Measurements from ENCODE around the gene CLDN11.
A peak's percentile ranks its signal among the peaks of the same experiment; 100 is the strongest.

Gene CLDN11

DNA sequence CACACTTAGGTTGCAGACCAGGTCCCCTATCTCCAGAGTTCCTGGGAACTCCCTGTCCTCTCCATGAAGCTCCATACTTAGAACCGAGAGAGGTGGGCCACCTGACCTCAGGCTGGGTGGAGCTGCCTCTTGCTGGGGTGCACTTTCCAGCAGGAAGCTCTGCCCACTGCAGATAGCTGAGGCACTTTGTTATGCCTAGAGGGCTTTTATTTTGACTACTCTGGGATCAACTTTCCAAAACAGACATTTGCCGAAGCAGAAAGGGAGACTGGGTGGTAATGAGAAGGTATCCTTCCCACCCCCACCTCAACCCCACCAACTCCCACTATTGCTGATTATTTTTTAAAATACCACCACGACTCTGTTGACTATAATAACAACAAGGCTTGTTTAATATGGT is 54.7 kb downstream of the CLDN11 start:
- Histone ChIP-seq H3K36me3 (ENCODE audit: control insufficient read depth in 2 of 2, insufficient read depth in 1 of 2, low read length in 2 of 2) (no peaks in the 10 kb centered on the region), H3K9me3 (ENCODE audit: control insufficient read depth, insufficient read depth, low read depth, low read length) (no peaks in the 10 kb centered on the region), H3K4me3 (ENCODE audit: low read depth, low read length) (no peak overlapping the region), H3K4me1 (ENCODE audit: control insufficient read depth, insufficient read depth, low read length) (peaks cover 16% of the 10 kb centered on the region), H3K27ac (ENCODE audit: extremely low read depth, low read depth, low read length) (no peak overlapping the region)
- ChIA-PET CTCF (no interaction called here), POLR2A (interaction anchor here (0.6 kb wide), 1 partner anchor 8 kb away, joined by 5 read pairs; no protein-coding TSS in a partner anchor)
- TF ChIP-seq, protein P1, sequence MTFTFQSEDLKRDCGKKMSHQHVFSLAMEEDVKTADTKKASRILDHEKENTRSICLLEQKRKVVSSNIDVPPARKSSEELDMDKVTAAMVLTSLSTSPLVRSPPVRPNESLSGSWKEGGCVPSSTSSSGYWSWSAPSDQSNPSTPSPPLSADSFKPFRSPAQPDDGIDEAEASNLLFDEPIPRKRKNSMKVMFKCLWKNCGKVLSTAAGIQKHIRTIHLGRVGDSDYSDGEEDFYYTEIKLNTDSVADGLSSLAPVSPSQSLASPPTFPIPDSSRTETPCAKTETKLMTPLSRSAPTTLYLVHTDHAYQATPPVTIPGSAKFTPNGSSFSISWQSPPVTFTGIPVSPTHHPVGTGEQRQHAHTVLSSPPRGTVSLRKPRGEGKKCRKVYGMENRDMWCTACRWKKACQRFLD (tag by site-specific recombination; IDR thresholded peaks at IDR 0.05): no peak
- TF ChIP-seq, protein P2, sequence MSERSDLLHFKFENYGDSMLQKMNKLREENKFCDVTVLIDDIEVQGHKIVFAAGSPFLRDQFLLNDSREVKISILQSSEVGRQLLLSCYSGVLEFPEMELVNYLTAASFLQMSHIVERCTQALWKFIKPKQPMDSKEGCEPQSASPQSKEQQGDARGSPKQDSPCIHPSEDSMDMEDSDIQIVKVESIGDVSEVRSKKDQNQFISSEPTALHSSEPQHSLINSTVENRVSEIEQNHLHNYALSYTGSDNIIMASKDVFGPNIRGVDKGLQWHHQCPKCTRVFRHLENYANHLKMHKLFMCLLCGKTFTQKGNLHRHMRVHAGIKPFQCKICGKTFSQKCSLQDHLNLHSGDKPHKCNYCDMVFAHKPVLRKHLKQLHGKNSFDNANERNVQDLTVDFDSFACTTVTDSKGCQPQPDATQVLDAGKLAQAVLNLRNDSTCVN (tag by site-specific recombination; optimal IDR thresholded peaks at IDR 0.05): no peak
- TF ChIP-seq ZNF785 (tag by site-specific recombination; IDR thresholded peaks at IDR 0.05): no peak
- TF ChIP-seq ZNF514 (tag by site-specific recombination; IDR thresholded peaks at IDR 0.05): no peak
- no peak for TF ChIP-seq GLI4 (tag by site-specific recombination; IDR thresholded peaks at IDR 0.05)
- no peak for TF ChIP-seq ZEB2 (tag by site-specific recombination; IDR thresholded peaks at IDR 0.05)
- TF ChIP-seq ZNF621 (tag by site-specific recombination; IDR thresholded peaks at IDR 0.05): no peak
- 0 out of 2 replicates have a peak, but pooled peaks have one; percentile 39 for TF ChIP-seq ZNF600 (tag by site-specific recombination; IDR thresholded peaks at IDR 0.05)
- TF ChIP-seq MYNN (tag by site-specific recombination; IDR thresholded peaks at IDR 0.05; ENCODE audit: borderline replicate concordance): peak; percentile 92
- TF ChIP-seq, protein P3, sequence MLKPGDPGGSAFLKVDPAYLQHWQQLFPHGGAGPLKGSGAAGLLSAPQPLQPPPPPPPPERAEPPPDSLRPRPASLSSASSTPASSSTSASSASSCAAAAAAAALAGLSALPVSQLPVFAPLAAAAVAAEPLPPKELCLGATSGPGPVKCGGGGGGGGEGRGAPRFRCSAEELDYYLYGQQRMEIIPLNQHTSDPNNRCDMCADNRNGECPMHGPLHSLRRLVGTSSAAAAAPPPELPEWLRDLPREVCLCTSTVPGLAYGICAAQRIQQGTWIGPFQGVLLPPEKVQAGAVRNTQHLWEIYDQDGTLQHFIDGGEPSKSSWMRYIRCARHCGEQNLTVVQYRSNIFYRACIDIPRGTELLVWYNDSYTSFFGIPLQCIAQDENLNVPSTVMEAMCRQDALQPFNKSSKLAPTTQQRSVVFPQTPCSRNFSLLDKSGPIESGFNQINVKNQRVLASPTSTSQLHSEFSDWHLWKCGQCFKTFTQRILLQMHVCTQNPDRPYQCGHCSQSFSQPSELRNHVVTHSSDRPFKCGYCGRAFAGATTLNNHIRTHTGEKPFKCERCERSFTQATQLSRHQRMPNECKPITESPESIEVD (tag by site-specific recombination; IDR thresholded peaks at IDR 0.05): no peak
- peak; percentile 49; the same call in 1 of the 2 replicates for TF ChIP-seq ZBTB17 (tag by site-specific recombination; IDR thresholded peaks at IDR 0.05)
- TF ChIP-seq ZNF664 (tag by site-specific recombination; IDR thresholded peaks at IDR 0.05): no peak
- TF ChIP-seq, protein P4, sequence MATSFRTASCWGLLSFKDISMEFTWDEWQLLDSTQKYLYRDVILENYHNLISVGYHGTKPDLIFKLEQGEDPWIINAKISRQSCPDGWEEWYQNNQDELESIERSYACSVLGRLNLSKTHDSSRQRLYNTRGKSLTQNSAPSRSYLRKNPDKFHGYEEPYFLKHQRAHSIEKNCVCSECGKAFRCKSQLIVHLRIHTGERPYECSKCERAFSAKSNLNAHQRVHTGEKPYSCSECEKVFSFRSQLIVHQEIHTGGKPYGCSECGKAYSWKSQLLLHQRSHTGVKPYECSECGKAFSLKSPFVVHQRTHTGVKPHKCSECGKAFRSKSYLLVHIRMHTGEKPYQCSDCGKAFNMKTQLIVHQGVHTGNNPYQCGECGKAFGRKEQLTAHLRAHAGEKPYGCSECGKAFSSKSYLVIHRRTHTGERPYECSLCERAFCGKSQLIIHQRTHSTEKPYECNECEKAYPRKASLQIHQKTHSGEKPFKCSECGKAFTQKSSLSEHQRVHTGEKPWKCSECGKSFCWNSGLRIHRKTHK (tag by site-specific recombination; IDR thresholded peaks at IDR 0.05): no peak
- TF ChIP-seq EGR2 (tag by site-specific recombination; IDR thresholded peaks at IDR 0.05; ENCODE audit: low read depth): peak; percentile 75
- TF ChIP-seq ZFHX2 (tag by site-specific recombination; conservative IDR thresholded peaks at IDR 0.05): peak; percentile 53
- TF ChIP-seq, protein P5, sequence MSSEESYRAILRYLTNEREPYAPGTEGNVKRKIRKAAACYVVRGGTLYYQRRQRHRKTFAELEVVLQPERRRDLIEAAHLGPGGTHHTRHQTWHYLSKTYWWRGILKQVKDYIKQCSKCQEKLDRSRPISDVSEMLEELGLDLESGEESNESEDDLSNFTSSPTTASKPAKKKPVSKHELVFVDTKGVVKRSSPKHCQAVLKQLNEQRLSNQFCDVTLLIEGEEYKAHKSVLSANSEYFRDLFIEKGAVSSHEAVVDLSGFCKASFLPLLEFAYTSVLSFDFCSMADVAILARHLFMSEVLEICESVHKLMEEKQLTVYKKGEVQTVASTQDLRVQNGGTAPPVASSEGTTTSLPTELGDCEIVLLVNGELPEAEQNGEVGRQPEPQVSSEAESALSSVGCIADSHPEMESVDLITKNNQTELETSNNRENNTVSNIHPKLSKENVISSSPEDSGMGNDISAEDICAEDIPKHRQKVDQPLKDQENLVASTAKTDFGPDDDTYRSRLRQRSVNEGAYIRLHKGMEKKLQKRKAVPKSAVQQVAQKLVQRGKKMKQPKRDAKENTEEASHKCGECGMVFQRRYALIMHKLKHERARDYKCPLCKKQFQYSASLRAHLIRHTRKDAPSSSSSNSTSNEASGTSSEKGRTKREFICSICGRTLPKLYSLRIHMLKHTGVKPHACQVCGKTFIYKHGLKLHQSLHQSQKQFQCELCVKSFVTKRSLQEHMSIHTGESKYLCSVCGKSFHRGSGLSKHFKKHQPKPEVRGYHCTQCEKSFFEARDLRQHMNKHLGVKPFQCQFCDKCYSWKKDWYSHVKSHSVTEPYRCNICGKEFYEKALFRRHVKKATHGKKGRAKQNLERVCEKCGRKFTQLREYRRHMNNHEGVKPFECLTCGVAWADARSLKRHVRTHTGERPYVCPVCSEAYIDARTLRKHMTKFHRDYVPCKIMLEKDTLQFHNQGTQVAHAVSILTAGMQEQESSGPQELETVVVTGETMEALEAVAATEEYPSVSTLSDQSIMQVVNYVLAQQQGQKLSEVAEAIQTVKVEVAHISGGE (tag by site-specific recombination; conservative IDR thresholded peaks at IDR 0.05; ENCODE audit: low read depth): no peak
- TF ChIP-seq SALL2 (tag by site-specific recombination; IDR thresholded peaks at IDR 0.05; ENCODE audit: borderline replicate concordance): no peak
- TF ChIP-seq ZNF19 (tag by site-specific recombination; IDR thresholded peaks at IDR 0.05; ENCODE audit: low read depth): no peak

All from HEK293 (cell line).